Measurements from ENCODE around the gene TLR5.

Gene TLR5

DNA sequence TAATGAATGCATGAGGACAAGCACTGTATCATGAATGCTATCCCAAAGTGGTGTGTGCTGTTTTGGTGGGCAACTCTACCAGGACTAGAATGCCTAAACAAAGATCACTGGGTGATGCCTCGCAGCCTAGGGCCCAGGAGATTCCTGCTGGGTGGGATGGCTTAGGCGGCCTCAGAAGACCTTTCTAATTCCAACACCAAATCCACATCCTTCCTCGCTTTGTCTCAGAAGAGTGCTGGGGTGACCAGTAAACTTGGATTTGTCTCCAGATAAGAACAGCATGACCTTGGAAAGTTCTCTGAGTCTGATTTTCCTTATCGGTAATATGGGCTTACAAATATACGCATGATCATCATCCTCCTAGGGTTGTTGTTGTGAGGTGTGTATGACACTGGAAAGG is 76.6 kb downstream of the TLR5 start:
- no peak for DNase-seq

GRCh38 chr1:223062177-223062576 is 80.9 kb downstream of the TLR5 start:
- no peak for DNase-seq

DNA sequence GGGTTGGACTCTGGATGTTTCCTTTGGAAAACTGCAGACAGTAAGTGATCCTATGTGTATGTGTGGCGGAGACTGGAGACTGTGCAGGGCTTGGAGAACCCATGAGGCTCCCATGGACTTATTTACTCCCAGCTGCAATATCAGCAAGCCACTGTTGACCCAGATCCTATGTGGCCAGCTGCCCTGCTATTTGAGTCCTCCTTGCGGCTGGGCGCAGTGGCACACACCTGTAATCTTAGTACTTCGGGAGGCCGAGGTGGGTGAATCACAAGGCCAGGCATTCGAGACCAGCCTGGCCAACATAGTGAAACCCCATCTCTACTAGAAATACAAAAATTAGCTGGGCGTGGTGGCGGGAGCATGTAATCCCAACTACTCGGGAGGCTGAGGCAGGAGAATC is 83.5 kb downstream of the TLR5 start:
- DNase-seq: no peak

Measured in activated naive CD4-positive, alpha-beta T cell (primary cell).